A673 (cell line): Measurements from ENCODE around the gene TECPR2. TPM values are rescaled to one million over a fixed set of nuclear protein-coding genes. Genes with fewer than 3 reads are reported as not detected.
A peak's percentile ranks its signal among the peaks of the same experiment; 100 is the strongest.

Experiments used
- BruUV-seq: library from RNA; stranded (reverse); fragments of 400-500 nt; replicated peaks from 2 replicates; lab custom pipeline; 2021; lab: Mats Ljungman, UMichigan
- CTCF ChIA-PET: fragments of 300-600 bp; sonication (Branson Sonifier 250); formaldehyde crosslinking; loops from one replicate; lab custom pipeline; 2022; ENCODE audit warnings: antibody characterized with exemption; lab: Charles Lee
- POLR2A ChIA-PET: fragments of 300-600 bp; sonication (Branson Sonifier 250); formaldehyde crosslinking; loops from one replicate; lab custom pipeline; 2022; ENCODE audit warnings: antibody characterized with exemption; ENCODE audit not compliant: low non-redundant PET; lab: Charles Lee
- DNase-seq: peaks from one replicate; pipeline ENCODE4 v3.0.0-alpha.2; 2015; ENCODE audit warnings: low spot score
- H3K27ac ChIP-seq: fragments of 200-600 bp; sonication (generic); 2 replicates; pipeline ENCODE4 v1.5.1; 2016; ENCODE audit warnings: mixed run types, low read depth, mild to moderate bottlenecking, mixed read lengths, antibody characterized with exemption, low read length; ENCODE audit not compliant: poor library complexity, severe bottlenecking
- H3K27me3 ChIP-seq: fragments of 200-600 bp; sonication (generic); replicated peaks from 2 replicates; pipeline ENCODE4 v1.6.1; 2017; ENCODE audit warnings: mixed run types, low read depth, mild to moderate bottlenecking, mixed read lengths, antibody characterized with exemption, low read length; ENCODE audit not compliant: insufficient read depth, poor library complexity
- H3K36me3 ChIP-seq: fragments of 200-600 bp; sonication (generic); 2 replicates; pipeline ENCODE4 v1.6.1; 2016; ENCODE audit warnings: mixed run types, mild to moderate bottlenecking, mixed read lengths, antibody characterized with exemption, low read length; ENCODE audit not compliant: insufficient read depth, poor library complexity, severe bottlenecking
- H3K4me1 ChIP-seq: fragments of 200-600 bp; sonication (generic); 2 replicates; pipeline ENCODE4 v1.6.1; 2017; ENCODE audit warnings: mixed run types, mild to moderate bottlenecking, mixed read lengths, antibody characterized with exemption, low read length; ENCODE audit not compliant: insufficient read depth, poor library complexity, severe bottlenecking
- H3K4me3 ChIP-seq: fragments of 200-600 bp; sonication (generic); 2 replicates; pipeline ENCODE4 v1.5.1; 2016; ENCODE audit warnings: low read depth, mixed run types, mild to moderate bottlenecking, mixed read lengths, low read length; ENCODE audit not compliant: poor library complexity, severe bottlenecking
- H3K9me3 ChIP-seq: fragments of 200-600 bp; sonication (generic); 2 replicates; pipeline ENCODE4 v1.6.1; 2016; ENCODE audit warnings: mixed run types, low read depth, mild to moderate bottlenecking, mixed read lengths, antibody characterized with exemption, low read length; ENCODE audit not compliant: poor library complexity, severe bottlenecking
- EZH2 ChIP-seq: fragments of 200-600 bp; sonication (generic); IDR thresholded peaks from 2 replicates; pipeline ENCODE4 v1.6.1; 2017; ENCODE audit warnings: borderline replicate concordance, low read depth, mild to moderate bottlenecking, mixed read lengths, antibody characterized with exemption, low read length; ENCODE audit not compliant: poor library complexity, severe bottlenecking
- intact Hi-C: fragments of 100-400 bp; cut with micrococcal nuclease; formaldehyde crosslinking; loops from one replicate; pipeline ENCODE4 v1.10.0; 2022; ENCODE audit not compliant: unreplicated experiment
- total RNA-seq: library from RNA; stranded (reverse); gene quantifications from 2 replicates; pipeline ENCODE4 v1.2.3, GENCODE V29; 2021
- TF ChIP-seq, protein P1 (sequence below): fragments of 300-800, 200-600 bp; sonication (generic); conservative IDR thresholded peaks from 2 replicates; pipeline ENCODE4 v1.5.1; 2017; ENCODE audit warnings: low read depth, mild to moderate bottlenecking, antibody characterized with exemption, low read length, moderate library complexity, mixed read lengths

Gene TECPR2
- total RNA-seq, 1 experiment from 2014 or later: 22.1 TPM

- intact Hi-C loops: no loop called here
- H3K27me3 ChIP-seq: no peaks in the 10 kb centered on the region
- no TSS peak for BruUV-seq
- peak within 1 kb of the TSS; percentile 74 for H3K4me3 ChIP-seq
- TF ChIP-seq EZH2: no peak
- TF ChIP-seq, protein P1, sequence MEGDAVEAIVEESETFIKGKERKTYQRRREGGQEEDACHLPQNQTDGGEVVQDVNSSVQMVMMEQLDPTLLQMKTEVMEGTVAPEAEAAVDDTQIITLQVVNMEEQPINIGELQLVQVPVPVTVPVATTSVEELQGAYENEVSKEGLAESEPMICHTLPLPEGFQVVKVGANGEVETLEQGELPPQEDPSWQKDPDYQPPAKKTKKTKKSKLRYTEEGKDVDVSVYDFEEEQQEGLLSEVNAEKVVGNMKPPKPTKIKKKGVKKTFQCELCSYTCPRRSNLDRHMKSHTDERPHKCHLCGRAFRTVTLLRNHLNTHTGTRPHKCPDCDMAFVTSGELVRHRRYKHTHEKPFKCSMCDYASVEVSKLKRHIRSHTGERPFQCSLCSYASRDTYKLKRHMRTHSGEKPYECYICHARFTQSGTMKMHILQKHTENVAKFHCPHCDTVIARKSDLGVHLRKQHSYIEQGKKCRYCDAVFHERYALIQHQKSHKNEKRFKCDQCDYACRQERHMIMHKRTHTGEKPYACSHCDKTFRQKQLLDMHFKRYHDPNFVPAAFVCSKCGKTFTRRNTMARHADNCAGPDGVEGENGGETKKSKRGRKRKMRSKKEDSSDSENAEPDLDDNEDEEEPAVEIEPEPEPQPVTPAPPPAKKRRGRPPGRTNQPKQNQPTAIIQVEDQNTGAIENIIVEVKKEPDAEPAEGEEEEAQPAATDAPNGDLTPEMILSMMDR: no peak
- H3K9me3 ChIP-seq: no peaks in the 10 kb centered on the region
- ChIA-PET POLR2A (interaction anchor here (0.6 kb wide), 1 partner anchor 145 kb away, joined by 11 read pairs; no protein-coding TSS in a partner anchor), CTCF (no interaction called here)
- H3K36me3 ChIP-seq: peaks cover 13% of the 10 kb centered on the region
- H3K27ac ChIP-seq: peak within 1 kb of the TSS; percentile 85
- DNase-seq: peak; percentile 97
- H3K4me1 ChIP-seq: peaks cover 15% of the 10 kb centered on the region
Measured at GRCh38 chr14:102509746-102510615, 147.2 kb downstream of the TECPR2 start, which contains the start of gene ANKRD9. ANKRD9 (minus strand) TSS chr14:102509776; CDS start chr14:102507889, 1,887 bp downstream.

GRCh38 chr14:102510616-102511520, 148.1 kb downstream of the TECPR2 start:
- Histone ChIP-seq H3K27me3 (no peaks in the 10 kb centered on the region), H3K4me3 (no peak overlapping the region), H3K9me3 (no peaks in the 10 kb centered on the region), H3K4me1 (peaks cover 15% of the 10 kb centered on the region), H3K27ac (no peak overlapping the region), H3K36me3 (peaks cover 10% of the 10 kb centered on the region)
- intact Hi-C loops: no loop called here
- POLR2A ChIA-PET: interaction anchor here (0.5 kb wide), 1 partner anchor 195 kb away, joined by 3 read pairs; no protein-coding TSS in a partner anchor
- CTCF ChIA-PET: no interaction called here
- DNase-seq: no peak
- no peak for TF ChIP-seq EZH2
- TF ChIP-seq, protein P1: no peak
- no TSS peak for BruUV-seq

DNA sequence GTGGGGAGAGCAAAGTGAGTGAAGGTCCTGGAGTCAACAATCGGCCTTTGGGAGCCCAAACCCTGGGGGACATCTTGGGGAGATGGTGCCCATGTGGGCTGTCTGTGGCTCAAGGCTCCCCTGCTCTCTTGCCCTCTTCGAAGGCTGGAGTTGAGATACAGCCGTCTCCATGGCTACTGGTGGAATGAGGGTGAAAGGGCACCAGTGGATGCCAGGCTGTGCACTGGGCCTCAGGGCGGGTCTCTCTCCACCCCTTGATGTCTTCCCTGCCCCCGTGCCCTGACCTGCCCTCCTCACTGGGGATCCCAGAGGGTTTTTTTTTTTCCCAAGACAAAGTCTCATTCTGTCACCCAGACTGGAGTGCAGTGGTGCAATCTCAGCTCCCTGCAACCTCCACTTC, 148.8 kb downstream of the TECPR2 start:
- no TSS peak for BruUV-seq
- Histone ChIP-seq H3K27ac (no peak overlapping the region), H3K4me3 (no peak overlapping the region), H3K36me3 (peaks cover 3% of the 10 kb centered on the region), H3K27me3 (no peaks in the 10 kb centered on the region), H3K4me1 (peaks cover 17% of the 10 kb centered on the region), H3K9me3 (no peaks in the 10 kb centered on the region)
- ChIA-PET POLR2A (no interaction called here), CTCF (interaction anchor here (0.6 kb wide), 1 partner anchor 1529 kb away, joined by 3 read pairs; no protein-coding TSS in a partner anchor)
- intact Hi-C loops: no loop called here
- TF ChIP-seq, protein P1: no peak
- TF ChIP-seq EZH2: no peak
- no peak for DNase-seq
